GM21619 (cell line): ENCODE data around the gene HOXC13.

Experiments used
- ATAC-seq: cut with Tn5 transposase; IDR thresholded peaks from one replicate; pipeline ENCODE4 v1.9.1; 2021; ENCODE audit not compliant: unreplicated experiment

HOXC13 gene

GRCh38 chr12:53938326-53939140, at the start of gene HOXC13:
HOXC13 (plus strand) TSS chr12:53938831; CDS start chr12:53938907, 76 bp downstream.
- no peak for ATAC-seq

- ATAC-seq, result no peak
Measured at GRCh38 chr12:53890081-53890480, 48.5 kb upstream of the HOXC13 start.

- no peak for ATAC-seq
Measured at GRCh38 chr12:53892762-53893395, 45.8 kb upstream of the HOXC13 start.

GRCh38 chr12:53899230-53899629, 39.4 kb upstream of the HOXC13 start:
- no peak for ATAC-seq

- ATAC-seq, result no peak
Measured at GRCh38 chr12:53907103-53907502, 31.5 kb upstream of the HOXC13 start.

GRCh38 chr12:53916788-53917655, 21.6 kb upstream of the HOXC13 start:
- no peak for ATAC-seq

- ATAC-seq, result no peak
Measured at GRCh38 chr12:53924521-53925405, 13.9 kb upstream of the HOXC13 start.

GRCh38 chr12:53927220-53928029, 11.2 kb upstream of the HOXC13 start:
- ATAC-seq, result no peak

GRCh38 chr12:53928054-53928835, 10.4 kb upstream of the HOXC13 start:
- ATAC-seq, result no peak

GRCh38 chr12:53929527-53929926, 9.1 kb upstream of the HOXC13 start:
- ATAC-seq, result no peak

- ATAC-seq, result no peak
Measured at GRCh38 chr12:53930591-53931255, 7.9 kb upstream of the HOXC13 start.

GRCh38 chr12:53931844-53932581, 6.6 kb upstream of the HOXC13 start:
- no peak for ATAC-seq

GRCh38 chr12:53932915-53933314, 5.7 kb upstream of the HOXC13 start:
- ATAC-seq, result no peak

GRCh38 chr12:53935383-53936341, 3.0 kb upstream of the HOXC13 start:
- no peak for ATAC-seq

GRCh38 chr12:53937099-53937498, 1.5 kb upstream of the HOXC13 start:
- no peak for ATAC-seq

GRCh38 chr12:53937596-53938325, 870 bp upstream of the HOXC13 start:
- ATAC-seq, result no peak
